ENCODE measurements around the gene CD8B.

- TF ChIP-seq CTCF (IDR thresholded peaks at IDR 0.05; ENCODE audit: insufficient read depth, low read length) (no peak), POLR2AphosphoS5 (IDR thresholded peaks at IDR 0.05; ENCODE audit: low read depth) (no peak), REST (IDR thresholded peaks at IDR 0.05; ENCODE audit: insufficient replicate concordance, low read depth) (no peak), GABPA (IDR thresholded peaks at IDR 0.05; ENCODE audit: low read depth) (no peak)
Measured at GRCh38 chr2:86785456-86785855, 76.2 kb downstream of the CD8B start.
